ENCODE data around the gene IDH3A. TPM values are rescaled to one million over a fixed set of nuclear protein-coding genes. Genes with fewer than 3 reads are reported as not detected.

The IDH3A gene
- total and polyA plus RNA-seq, 8 donors: 35.8 to 81.1 (median 49.6) TPM

DNA sequence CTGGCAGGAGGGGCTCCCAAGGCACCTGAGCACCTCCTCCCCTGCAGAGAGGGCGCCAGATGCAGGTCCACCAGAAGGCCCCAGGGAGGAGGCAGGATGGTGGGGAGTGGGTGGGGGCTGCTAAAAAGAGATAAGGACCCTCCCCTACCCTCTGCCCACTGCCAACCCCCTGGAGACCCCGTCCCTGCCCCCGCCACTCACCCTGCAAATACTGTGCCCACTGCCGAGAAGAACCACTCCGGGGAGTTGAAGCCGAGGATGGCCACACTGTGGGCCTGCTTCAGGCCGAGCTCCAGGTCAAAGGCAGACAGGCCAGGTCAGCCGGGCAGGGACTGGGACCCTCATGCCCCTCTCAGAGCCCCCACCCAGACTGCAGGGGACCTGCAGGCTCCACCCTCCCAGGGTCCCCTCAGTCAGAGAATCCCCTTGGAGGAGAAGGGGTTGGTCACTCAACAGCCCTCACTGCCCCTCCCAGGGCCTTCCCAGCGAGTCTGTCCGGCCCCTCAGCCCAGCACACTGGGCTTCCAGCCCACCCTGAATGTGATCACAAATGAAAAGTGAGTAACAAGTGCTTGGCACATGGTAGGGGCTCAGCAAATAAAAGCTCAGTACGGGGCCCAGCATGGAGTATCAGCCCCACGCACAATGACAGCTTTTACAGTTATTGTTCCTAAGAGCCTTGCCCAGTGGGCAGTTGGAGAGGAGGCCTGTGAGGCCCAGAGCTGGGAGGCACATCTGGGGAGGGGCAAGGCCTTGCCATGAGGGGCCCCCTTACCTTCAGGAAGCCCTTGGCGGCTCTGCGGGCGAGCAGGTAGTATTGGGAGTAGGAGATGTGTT is 44.8 kb downstream of the IDH3A start:
- Histone ChIP-seq H3K9me3 (no peaks in the 10 kb centered on the region), H3K4me3 (no peak overlapping the region), H3K27me3 (no peaks in the 10 kb centered on the region), H3K27ac (no peak overlapping the region), H3K4me1 (no peaks in the 10 kb centered on the region), H3K36me3 (no peaks in the 10 kb centered on the region)
- ATAC-seq (no peak), DNase-seq (no peak)
- TF ChIP-seq, protein P1, sequence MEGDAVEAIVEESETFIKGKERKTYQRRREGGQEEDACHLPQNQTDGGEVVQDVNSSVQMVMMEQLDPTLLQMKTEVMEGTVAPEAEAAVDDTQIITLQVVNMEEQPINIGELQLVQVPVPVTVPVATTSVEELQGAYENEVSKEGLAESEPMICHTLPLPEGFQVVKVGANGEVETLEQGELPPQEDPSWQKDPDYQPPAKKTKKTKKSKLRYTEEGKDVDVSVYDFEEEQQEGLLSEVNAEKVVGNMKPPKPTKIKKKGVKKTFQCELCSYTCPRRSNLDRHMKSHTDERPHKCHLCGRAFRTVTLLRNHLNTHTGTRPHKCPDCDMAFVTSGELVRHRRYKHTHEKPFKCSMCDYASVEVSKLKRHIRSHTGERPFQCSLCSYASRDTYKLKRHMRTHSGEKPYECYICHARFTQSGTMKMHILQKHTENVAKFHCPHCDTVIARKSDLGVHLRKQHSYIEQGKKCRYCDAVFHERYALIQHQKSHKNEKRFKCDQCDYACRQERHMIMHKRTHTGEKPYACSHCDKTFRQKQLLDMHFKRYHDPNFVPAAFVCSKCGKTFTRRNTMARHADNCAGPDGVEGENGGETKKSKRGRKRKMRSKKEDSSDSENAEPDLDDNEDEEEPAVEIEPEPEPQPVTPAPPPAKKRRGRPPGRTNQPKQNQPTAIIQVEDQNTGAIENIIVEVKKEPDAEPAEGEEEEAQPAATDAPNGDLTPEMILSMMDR (IDR thresholded peaks at IDR 0.05): no peak
- intact Hi-C loops (cut with DNase I): no loop called here

DNA sequence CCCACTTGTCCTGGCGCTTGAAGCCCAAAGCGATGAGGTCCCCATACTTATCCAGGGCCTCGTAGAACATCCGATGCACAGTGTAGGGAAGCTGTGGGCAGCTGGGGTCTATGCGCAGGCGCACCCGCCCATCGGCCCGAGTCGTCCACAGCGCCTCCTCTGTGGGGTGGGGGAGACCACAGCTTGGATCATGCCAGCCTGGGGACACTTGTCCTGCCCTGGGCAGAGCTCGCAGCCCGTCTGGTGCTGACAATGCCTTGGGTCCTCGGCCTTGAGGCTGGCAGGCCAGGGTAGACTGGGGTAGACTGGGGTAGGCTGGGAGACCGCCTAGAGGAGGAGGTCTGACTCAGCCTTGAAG is 45.4 kb downstream of the IDH3A start:
- no peak for DNase-seq
- no peaks in the 10 kb centered on the region for H3K27me3 ChIP-seq
- H3K9me3 ChIP-seq: no peaks in the 10 kb centered on the region
- H3K27ac ChIP-seq: no peak overlapping the region
- no peaks in the 10 kb centered on the region for H3K4me1 ChIP-seq
- intact Hi-C loops (cut with DNase I): no loop called here
- H3K4me3 ChIP-seq: no peak overlapping the region
- H3K36me3 ChIP-seq: no peaks in the 10 kb centered on the region
- TF ChIP-seq, protein P1 (IDR thresholded peaks at IDR 0.05): no peak
- no peak for ATAC-seq

DNA sequence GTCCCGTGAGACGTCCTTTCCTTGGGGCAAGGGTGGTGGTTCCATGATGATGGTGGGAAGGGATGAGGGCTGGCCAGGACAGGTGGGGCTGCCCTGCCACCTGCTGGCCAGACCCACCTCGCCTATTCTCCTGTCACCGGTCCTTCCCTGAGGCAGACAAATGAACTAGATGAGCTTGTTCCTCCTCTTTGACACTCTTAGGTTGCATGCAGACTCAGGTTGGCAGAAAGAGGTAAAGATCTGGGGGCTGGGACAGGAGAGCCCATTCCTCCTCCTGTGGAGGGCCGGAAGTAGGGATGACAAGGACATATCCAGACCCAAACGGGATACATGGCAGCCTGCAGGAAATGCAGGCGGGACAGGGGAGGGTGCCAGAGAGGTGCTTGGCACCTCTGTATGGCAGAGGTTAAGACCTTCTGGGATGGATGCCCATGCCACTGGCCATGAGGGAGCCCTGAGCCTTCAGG is 46.6 kb downstream of the IDH3A start:
- intact Hi-C loops (cut with DNase I): loop anchor here in 1 of 2 donors (5.0 kb wide), 1 partner anchor 83 kb away; no protein-coding TSS in a partner anchor
- Histone ChIP-seq H3K4me3 (no peak overlapping the region), H3K9me3 (no peaks in the 10 kb centered on the region), H3K27ac (no peak overlapping the region), H3K4me1 (no peaks in the 10 kb centered on the region), H3K27me3 (no peaks in the 10 kb centered on the region), H3K36me3 (no peaks in the 10 kb centered on the region)
- ATAC-seq (peak; percentile 91), DNase-seq (peak in 1 of 4 donors; percentile 40)
- TF ChIP-seq, protein P1 (IDR thresholded peaks at IDR 0.05): peak; percentile 62 to 73

DNA sequence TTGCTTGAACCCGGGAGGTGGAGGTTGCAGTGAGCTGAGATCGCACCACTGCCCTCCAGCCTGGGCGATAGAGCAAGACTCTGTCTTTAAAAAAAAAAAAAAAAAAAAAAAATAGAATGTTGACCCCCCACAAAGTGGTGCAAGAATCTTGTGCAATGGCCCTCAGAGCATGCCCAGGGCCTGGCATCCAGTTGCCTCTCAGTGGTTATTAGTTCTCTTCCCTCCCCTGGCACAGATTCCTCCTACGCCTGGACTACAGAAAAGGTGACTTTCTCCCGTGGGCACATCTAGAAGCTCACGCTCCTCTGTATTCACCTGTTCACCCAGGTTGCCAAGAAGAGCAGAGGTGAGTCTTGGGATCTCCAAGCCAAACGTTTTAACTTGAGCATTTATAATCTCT is 48.5 kb downstream of the IDH3A start:
- ATAC-seq (no peak), DNase-seq (no peak)
- no peaks in the 10 kb centered on the region for H3K27me3 ChIP-seq
- H3K36me3 ChIP-seq: no peaks in the 10 kb centered on the region
- intact Hi-C loops (cut with DNase I): loop anchor here in 1 of 2 donors (5.0 kb wide), 1 partner anchor 85 kb away; no protein-coding TSS in a partner anchor
- H3K4me3 ChIP-seq: no peak overlapping the region
- TF ChIP-seq, protein P1 (IDR thresholded peaks at IDR 0.05): no peak
- H3K27ac ChIP-seq: no peak overlapping the region
- no peaks in the 10 kb centered on the region for H3K4me1 ChIP-seq
- no peaks in the 10 kb centered on the region for H3K9me3 ChIP-seq

DNA sequence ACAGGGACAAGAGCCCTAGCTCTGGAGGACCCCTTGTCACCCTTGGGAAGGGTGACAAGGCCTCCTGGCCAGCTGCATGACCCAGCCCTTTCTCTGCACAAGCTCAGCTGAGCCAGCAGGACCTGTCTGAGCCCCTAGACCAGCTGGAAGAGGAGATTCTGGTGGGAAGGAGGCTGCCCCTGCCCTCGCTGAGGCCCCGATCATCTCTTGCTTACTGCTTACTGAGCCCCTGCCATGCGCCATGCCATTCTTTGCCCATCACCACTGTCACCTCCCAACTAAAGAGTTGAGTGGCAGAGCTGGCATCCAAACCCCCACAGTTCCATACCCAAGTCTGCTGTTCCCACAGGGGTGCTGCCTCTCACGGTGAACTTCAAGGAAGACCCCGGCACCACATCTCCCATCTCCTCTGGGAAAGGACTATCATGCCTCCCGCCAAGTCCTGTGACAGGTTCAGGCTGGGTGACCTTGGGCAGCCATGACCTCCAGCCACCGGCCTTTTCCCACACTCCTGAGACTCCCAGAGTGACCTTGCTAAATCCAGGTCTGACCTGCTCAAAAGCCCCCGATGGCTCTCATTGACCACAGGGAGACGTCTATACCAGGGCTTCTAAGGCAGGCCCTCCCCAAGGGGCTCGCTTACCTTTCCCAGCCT is 51.2 kb downstream of the IDH3A start:
- no peaks in the 10 kb centered on the region for H3K36me3 ChIP-seq
- no peaks in the 10 kb centered on the region for H3K4me1 ChIP-seq
- DNase-seq (no peak), ATAC-seq (no peak)
- H3K4me3 ChIP-seq: no peak overlapping the region
- H3K27me3 ChIP-seq: no peaks in the 10 kb centered on the region
- intact Hi-C loops (cut with DNase I): no loop called here
- H3K9me3 ChIP-seq: no peaks in the 10 kb centered on the region
- TF ChIP-seq, protein P1 (IDR thresholded peaks at IDR 0.05): no peak
- no peak overlapping the region for H3K27ac ChIP-seq
